A549 (cell line): Measurements from ENCODE around the gene FSHR. TPM values are rescaled to one million over a fixed set of nuclear protein-coding genes. Genes with fewer than 3 reads are reported as not detected.
A peak's percentile ranks its signal among the peaks of the same experiment; 100 is the strongest.

ENCODE experiments used
- ATAC-seq, 2 experiments: fragments of 200-7000 bp in 1 of 2; fragments of >200 bp in 1 of 2; cut with Nextera tagmentation in 1 of 2; cut with Tn5 transposase in 1 of 2; 3 replicates each; pipeline versions ENCODE4 v1.8.0 to v1.9.1; 2018 to 2020; ENCODE audit warnings: mild to moderate bottlenecking in 1 of 2, moderate library complexity in 1 of 2
- CTCF ChIA-PET: fragments of 300-600 bp; sonication (Branson Sonifier 250); formaldehyde crosslinking; extraction: SDS; loops from one replicate; lab custom pipeline; 2021; ENCODE audit warnings: antibody characterized with exemption, inconsistent platforms; lab: Yijun Ruan, JAX
- POLR2A ChIA-PET: fragments of 350-600 bp; formaldehyde crosslinking; extraction: SDS; loops from one replicate; lab custom pipeline; 2021; ENCODE audit warnings: antibody characterized with exemption, inconsistent platforms; lab: Yijun Ruan, JAX
- DNase-seq, 2 experiments: peaks; one replicate each; pipeline versions ENCODE4 v3.0.0 to v3.0.0-alpha.2; 2011 to 2016; ENCODE audit warnings: low read depth in 1 of 2, low spot score in 1 of 2
- FAIRE-seq: peaks from 2 replicates; lab custom pipeline; 2011; peaks lifted over from hg19 to GRCh38; lab: Jason Lieb, UNC
- H3K27ac ChIP-seq, 2 experiments: fragments of >200 bp; sonication (Bioruptor Twin); formaldehyde crosslinking; 3 replicates each; pipeline ENCODE4 v1.5.1; 2016 to 2017
- H3K4me1 ChIP-seq: fragments of >200 bp; sonication (Bioruptor Twin); formaldehyde crosslinking; 3 replicates; pipeline ENCODE4 v1.6.1; 2016
- H3K4me2 ChIP-seq: fragments of >200 bp; sonication (Bioruptor Twin); formaldehyde crosslinking; 3 replicates; pipeline ENCODE4 v1.6.1; 2016
- H3K4me3 ChIP-seq: fragments of >200 bp; sonication (Bioruptor Twin); formaldehyde crosslinking; 3 replicates; pipeline ENCODE4 v1.5.1; 2016
- H3K9me3 ChIP-seq: fragments of >200 bp; sonication (Bioruptor Twin); formaldehyde crosslinking; 3 replicates; pipeline ENCODE4 v1.6.1; 2016
- ATOH8 ChIP-seq: fragments of 250-450 bp; sonication (Bioruptor Pico); IDR thresholded peaks from 2 replicates; pipeline ENCODE4 v1.5.0; 2020; ENCODE audit warnings: low read depth, mild to moderate bottlenecking, moderate library complexity
- BHLHE40 ChIP-seq: IDR thresholded peaks from 2 replicates; pipeline ENCODE4 v1.6.1; 2012; ENCODE audit warnings: low read depth, low read length, inconsistent platforms
- CHD2 ChIP-seq: fragments of 150-350 bp; IDR thresholded peaks from 2 replicates; pipeline ENCODE4 v1.6.1; 2014; ENCODE audit warnings: low read length; ENCODE audit not compliant: partially characterized antibody
- CHD4 ChIP-seq: fragments of 200-600 bp; sonication (generic); IDR thresholded peaks from 2 replicates; pipeline ENCODE4 v1.6.1; 2016; ENCODE audit warnings: antibody characterized with exemption, mild to moderate bottlenecking, borderline replicate concordance
- CTCF ChIP-seq: fragments of >200 bp; sonication (Bioruptor Twin); formaldehyde crosslinking; IDR thresholded peaks from 3 replicates; pipeline ENCODE4 v1.5.1; 2016
- EHF ChIP-seq: fragments of 250-450 bp; sonication (Bioruptor Pico); IDR thresholded peaks from 2 replicates; pipeline ENCODE4 v1.5.0; 2020; ENCODE audit warnings: mild to moderate bottlenecking
- ELK1 ChIP-seq: fragments of 150-350 bp; IDR thresholded peaks from 2 replicates; pipeline ENCODE4 v1.6.1; 2014; ENCODE audit warnings: low read depth, mild to moderate bottlenecking, low read length
- EP300 ChIP-seq, 2 experiments: fragments of >200 bp; sonication (Bioruptor Twin); formaldehyde crosslinking; IDR thresholded peaks; 2 replicates in 1 of 2; 3 replicates in 1 of 2; pipeline ENCODE4 v1.6.1; 2016 to 2017
- FOSB ChIP-seq: fragments of 250-450 bp; sonication (Bioruptor Pico); IDR thresholded peaks from 2 replicates; pipeline ENCODE4 v1.5.0; 2020; ENCODE audit warnings: mild to moderate bottlenecking, moderate library complexity
- HMGXB4 ChIP-seq: fragments of 250-450 bp; sonication (Bioruptor Pico); IDR thresholded peaks from 2 replicates; pipeline ENCODE4 v1.5.0; 2021; ENCODE audit warnings: mild to moderate bottlenecking, moderate library complexity, borderline replicate concordance
- HOXA7 ChIP-seq: fragments of 250-450 bp; sonication (Bioruptor Pico); IDR thresholded peaks from 2 replicates; pipeline ENCODE4 v1.5.0; 2020; ENCODE audit warnings: mild to moderate bottlenecking, moderate library complexity
- HOXB13 ChIP-seq: fragments of 250-450 bp; sonication (Bioruptor Pico); IDR thresholded peaks from 2 replicates; pipeline ENCODE4 v1.5.0; 2020; ENCODE audit warnings: low read depth, mild to moderate bottlenecking, moderate library complexity
- HOXB5 ChIP-seq: fragments of 250-450 bp; sonication (Bioruptor Pico); IDR thresholded peaks from 2 replicates; pipeline ENCODE4 v1.5.0; 2020; ENCODE audit warnings: mild to moderate bottlenecking, moderate library complexity
- JUNB ChIP-seq: fragments of >200 bp; sonication (Bioruptor Twin); formaldehyde crosslinking; IDR thresholded peaks from 2 replicates; pipeline ENCODE4 v1.6.1; 2016
- MAZ ChIP-seq: fragments of 150-350 bp; IDR thresholded peaks from 2 replicates; pipeline ENCODE4 v1.6.1; 2014; ENCODE audit warnings: antibody characterized with exemption, low read depth, low read length, borderline replicate concordance
- NR3C1 ChIP-seq: fragments of >200 bp; sonication (Bioruptor Twin); formaldehyde crosslinking; IDR thresholded peaks from 3 replicates; pipeline ENCODE4 v1.6.1; 2017
- PHF8 ChIP-seq: fragments of 200-600 bp; sonication (generic); IDR thresholded peaks from 2 replicates; pipeline ENCODE4 v1.6.1; 2016; ENCODE audit warnings: low read depth, mild to moderate bottlenecking, antibody characterized with exemption, moderate library complexity, borderline replicate concordance
- POLR2A ChIP-seq: IDR thresholded peaks from 2 replicates; pipeline ENCODE4 v1.6.1; 2012; ENCODE audit warnings: mild to moderate bottlenecking, low read length
- RAD21 ChIP-seq, 2 experiments: fragments of >200 bp in 1 of 2; sonication (Bioruptor Twin) in 1 of 2; formaldehyde crosslinking in 1 of 2; IDR thresholded peaks in 1 of 2; conservative IDR thresholded peaks in 1 of 2; 2 replicates in 1 of 2; 3 replicates in 1 of 2; pipeline ENCODE4 v1.6.1; 2012 to 2018; ENCODE audit warnings: inconsistent platforms in 1 of 2
- RARB ChIP-seq: fragments of 250-450 bp; sonication (Bioruptor Pico); IDR thresholded peaks from 2 replicates; pipeline ENCODE4 v1.8.0; 2021; ENCODE audit warnings: mild to moderate bottlenecking, moderate library complexity
- RCOR1 ChIP-seq: fragments of 150-350 bp; IDR thresholded peaks from 2 replicates; pipeline ENCODE4 v1.6.1; 2014; ENCODE audit warnings: antibody characterized with exemption, low read length, low read depth
- REST ChIP-seq: fragments of 200-600 bp; sonication (generic); IDR thresholded peaks from 2 replicates; pipeline ENCODE4 v1.6.1; 2016; ENCODE audit warnings: antibody characterized with exemption, mild to moderate bottlenecking, moderate library complexity
- SMC3 ChIP-seq: fragments of >200 bp; sonication (Bioruptor Twin); formaldehyde crosslinking; IDR thresholded peaks from 3 replicates; pipeline ENCODE4 v1.6.1; 2018; ENCODE audit warnings: inconsistent platforms
- USF2 ChIP-seq: fragments of 450-650 bp; IDR thresholded peaks from 2 replicates; pipeline ENCODE4 v1.6.1; 2014; ENCODE audit warnings: antibody characterized with exemption
- ZFP36 ChIP-seq: fragments of 450-650 bp; IDR thresholded peaks from 2 replicates; pipeline ENCODE4 v1.6.1; 2014; ENCODE audit warnings: borderline replicate concordance; ENCODE audit not compliant: partially characterized antibody
- ZNF302 ChIP-seq: fragments of 250-450 bp; sonication (Bioruptor Pico); IDR thresholded peaks from 2 replicates; pipeline ENCODE4 v1.9.0; 2021; ENCODE audit warnings: inconsistent platforms, mild to moderate bottlenecking, moderate library complexity
- ZSCAN20 ChIP-seq: fragments of 250-450 bp; sonication (Bioruptor Pico); IDR thresholded peaks from 2 replicates; pipeline ENCODE4 v1.8.0; 2022; ENCODE audit warnings: mild to moderate bottlenecking, moderate library complexity
- WGBS: methylation state at CpG from one replicate; pipeline ENCODE4 v1.1.6; 2017; ENCODE audit errors: missing lambda C conversion rate; 5-methylcytosine and 5-hydroxymethylcytosine counted together
- polyA plus RNA-seq, 4 experiments: library from polyadenylated mRNA; depleted of rRNA in 3 of 4; stranded (reverse); fragments of >200 nt; fragmentation: RNase III in 1 of 4; extraction: RNeasy Plus Mini Kit Qiagen cat#74134 plus additional on column Dnase treatment in 1 of 4; gene quantifications; 2 replicates in 3 of 4; 3 replicates in 1 of 4; pipeline ENCODE4 v1.2.3, GENCODE V29; 2011 to 2017

FSHR gene
- polyA plus RNA-seq, 2 of the 4 experiments (the other 2 are of a cell fraction) = not detected

DNA sequence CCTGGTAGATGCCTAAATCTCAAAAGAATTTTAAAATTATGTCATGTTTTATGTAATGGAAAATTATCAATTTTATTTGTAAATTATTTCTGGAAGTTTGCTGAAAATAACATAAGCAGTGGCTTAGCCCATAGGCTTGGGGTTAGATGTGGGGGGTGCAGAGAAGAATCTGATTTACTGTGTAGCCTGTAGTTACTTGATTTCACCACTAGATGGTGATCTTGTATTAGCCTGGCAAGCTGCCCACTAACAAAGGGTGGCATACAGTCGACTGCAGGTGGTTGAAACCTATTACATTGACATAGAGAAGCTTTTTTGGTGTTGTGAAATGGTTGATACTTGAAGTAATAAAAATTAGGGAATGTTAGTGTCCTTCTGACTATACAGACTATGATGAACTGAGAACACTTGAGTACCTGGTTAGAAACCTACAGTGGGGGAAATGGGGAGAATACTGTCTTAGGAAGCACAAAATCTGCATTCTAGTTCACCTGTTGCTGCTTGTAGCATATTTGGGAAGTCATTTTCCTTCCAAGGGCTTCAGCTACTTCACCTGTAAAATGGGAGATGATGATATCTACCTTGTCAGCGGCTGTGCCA lies 207.8 kb downstream of the FSHR start:
- TF ChIP-seq SMC3 = peak; percentile 88
- no peak for TF ChIP-seq MAZ
- no peak for TF ChIP-seq HOXA7 (CRISPR knock-in tag)
- no peak for TF ChIP-seq RCOR1
- TF ChIP-seq JUNB = no peak
- TF ChIP-seq CTCF = peak; percentile 91
- TF ChIP-seq CHD2 = no peak
- TF ChIP-seq CHD4 = no peak
- TF ChIP-seq POLR2A = no peak
- TF ChIP-seq HOXB5 (CRISPR knock-in tag) = no peak
- TF ChIP-seq RAD21 (conservative IDR thresholded peaks at IDR 0.05 in 1 of 2, IDR thresholded peaks at IDR 0.05 in 1 of 2) = peak; percentile 90 to 93
- no peak for TF ChIP-seq USF2
- TF ChIP-seq RARB (CRISPR knock-in tag) = no peak
- 0 out of 2 replicates have a peak, but pooled peaks have one; percentile 17 for TF ChIP-seq REST
- TF ChIP-seq BHLHE40 = no peak
- TF ChIP-seq ELK1 = no peak
- TF ChIP-seq PHF8 = no peak
- no peak for TF ChIP-seq EHF
- no peak for TF ChIP-seq NR3C1
- FAIRE-seq (peak; percentile 28), ATAC-seq (peak; percentile 91 to 96), DNase-seq (peak; percentile 41 to 53)
- ChIA-PET POLR2A (no interaction called here), CTCF (interaction anchor here (0.6 to 2.2 kb wide), 28 partner anchors 8 to 1546 kb away, joined by 3 to 14 read pairs (median 4); no protein-coding TSS in a partner anchor)
- Histone ChIP-seq H3K9me3 (no peaks in the 10 kb centered on the region), H3K4me3 (no peak overlapping the region), H3K4me2 (no peak overlapping the region), H3K27ac (no peak overlapping the region), H3K4me1 (no peaks in the 10 kb centered on the region)
- whole genome bisulfite sequencing = 30% methylated on average over 2 of the region's 2 CpGs

DNA sequence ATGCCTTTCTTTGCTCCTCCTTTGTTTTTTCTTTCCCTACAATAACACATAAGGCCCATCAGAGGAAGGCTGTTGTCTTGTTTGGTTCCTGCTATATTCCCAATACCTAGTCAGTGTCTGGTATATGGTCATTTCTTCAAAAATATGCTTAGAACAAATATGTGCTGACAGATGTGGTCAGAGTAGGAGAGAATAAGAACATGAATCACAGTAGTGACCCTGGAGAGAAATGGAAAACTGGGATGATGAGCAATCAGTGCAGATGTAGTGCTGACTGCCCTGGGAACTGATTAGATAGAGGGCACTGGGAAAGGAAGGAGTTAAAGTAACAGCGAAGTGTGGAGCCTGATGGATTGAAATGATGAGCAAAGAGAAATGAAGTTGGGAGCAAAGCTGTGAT lies 209.4 kb downstream of the FSHR start:
- ChIA-PET CTCF (interaction anchor here (1.0 to 2.2 kb wide), 5 partner anchors 10 to 1547 kb away, joined by 3 to 14 read pairs (median 4); no protein-coding TSS in a partner anchor), POLR2A (no interaction called here)
- no peaks in the 10 kb centered on the region for H3K9me3 ChIP-seq
- ATAC-seq (no peak), FAIRE-seq (no peak), DNase-seq (no peak)
- no peak overlapping the region for H3K4me2 ChIP-seq
- H3K4me3 ChIP-seq = no peak overlapping the region
- no peaks in the 10 kb centered on the region for H3K4me1 ChIP-seq
- 3% methylated on average over 1 of the region's 1 CpG for WGBS
- H3K27ac ChIP-seq = no peak overlapping the region
- TF ChIP-seq ZNF302 (CRISPR knock-in tag) = no peak
- TF ChIP-seq HMGXB4 = no peak
- no peak for TF ChIP-seq EP300 (IDR thresholded peaks at IDR 0.05)
- no peak for TF ChIP-seq FOSB (CRISPR knock-in tag)
- no peak for TF ChIP-seq HOXB13
- TF ChIP-seq EHF = no peak
- TF ChIP-seq ATOH8 (CRISPR knock-in tag) = no peak
- no peak for TF ChIP-seq ZSCAN20
- no peak for TF ChIP-seq SMC3
- TF ChIP-seq RCOR1 = no peak
- TF ChIP-seq ZFP36 = no peak
- no peak for TF ChIP-seq MAZ
- TF ChIP-seq POLR2A = no peak
